K562 (cell line): ENCODE data around the gene KIAA0319L.

Experiments used
- DDX20 ChIP-seq: fragments of 450-650 bp; IDR thresholded peaks from 2 replicates; pipeline ENCODE4 v1.6.1; 2016; ENCODE audit warnings: missing genetic modification characterization, low read depth, mild to moderate bottlenecking, missing compliant biosample characterization, moderate library complexity
- HDGF ChIP-seq: fragments of 450-650 bp; IDR thresholded peaks from 2 replicates; pipeline ENCODE4 v1.6.1; 2016
- TEAD4 ChIP-seq, 2 experiments: sonication (generic) in 1 of 2; formaldehyde crosslinking in 1 of 2; IDR thresholded peaks; 2 replicates each; pipeline versions ENCODE4 v1.6.1 to v1.8.0; 2012 to 2022; ENCODE audit warnings: borderline replicate concordance in 1 of 2, inconsistent platforms in 1 of 2, low read length in 1 of 2, mild to moderate bottlenecking in 1 of 2, missing genetic modification reagents in 1 of 2

- no peak for TF ChIP-seq TEAD4 (IDR thresholded peaks at IDR 0.05; ENCODE audit: low read length)
- TF ChIP-seq TEAD4 (CRISPR knock-in tag; IDR thresholded peaks at IDR 0.05; ENCODE audit: borderline replicate concordance) = no peak
- no peak for TF ChIP-seq DDX20
- no peak for TF ChIP-seq HDGF
Measured at GRCh38 chr1:35447278-35447677, 109.9 kb downstream of the KIAA0319L start.
